H1 (cell line): ENCODE measurements around the gene BIN1. TPM values are rescaled to one million over a fixed set of nuclear protein-coding genes. Genes with fewer than 3 reads are reported as not detected.

Source experiments
- CTCF ChIA-PET: fragments of 300-600 bp; sonication (Branson Sonifier 250); formaldehyde crosslinking; loops from one replicate; lab custom pipeline; 2021; ENCODE audit not compliant: partially characterized antibody; lab: Charles Lee
- POLR2A ChIA-PET: fragments of 300-600 bp; sonication (Branson Sonifier 250); formaldehyde crosslinking; loops from one replicate; lab custom pipeline; 2021; ENCODE audit warnings: inconsistent platforms; ENCODE audit not compliant: partially characterized antibody; lab: Charles Lee
- DNase-seq, 2 experiments: peaks; one replicate each; pipeline versions ENCODE4 v3.0.0 to v3.0.0-alpha.2; 2010 to 2022; ENCODE audit warnings: low spot score in 2 of 2, low read depth in 1 of 2, mixed read lengths in 1 of 2
- FAIRE-seq: peaks from 2 replicates; lab custom pipeline; 2011; peaks lifted over from hg19 to GRCh38; lab: Jason Lieb, UNC
- H2AFZ ChIP-seq: 2 replicates; pipeline ENCODE4 v1.8.1; 2012; ENCODE audit warnings: low read length, inconsistent platforms
- H2AK5ac ChIP-seq: 2 replicates; pipeline ENCODE4 v1.6.1; 2013; ENCODE audit warnings: low read depth, low read length
- H2BK120ac ChIP-seq: replicated peaks from 2 replicates; pipeline ENCODE3; 2013; ENCODE audit warnings: low read depth, low read length, inconsistent platforms
- H2BK12ac ChIP-seq: 2 replicates; pipeline ENCODE4 v1.6.1; 2013; ENCODE audit warnings: low read depth, low read length
- H2BK15ac ChIP-seq: 2 replicates; pipeline ENCODE4 v1.6.1; 2013; ENCODE audit warnings: low read length
- H2BK20ac ChIP-seq: 2 replicates; pipeline ENCODE4 v1.6.1; 2013; ENCODE audit warnings: low read length
- H2BK5ac ChIP-seq: 2 replicates; pipeline ENCODE4 v1.6.1; 2013; ENCODE audit warnings: low read depth, low read length
- H3K14ac ChIP-seq: 2 replicates; pipeline ENCODE4 v1.6.1; 2013; ENCODE audit warnings: inconsistent platforms; ENCODE audit not compliant: insufficient read length
- H3K18ac ChIP-seq: 2 replicates; pipeline ENCODE4 v1.6.1; 2013; ENCODE audit warnings: low read length; ENCODE audit errors: extremely low read depth
- H3K23ac ChIP-seq: 2 replicates; pipeline ENCODE4 v1.6.1; 2013; ENCODE audit warnings: inconsistent platforms; ENCODE audit not compliant: insufficient read length
- H3K23me2 ChIP-seq: 2 replicates; pipeline ENCODE4 v1.6.1; 2013; ENCODE audit warnings: low read depth, low read length
- H3K27ac ChIP-seq: 2 replicates; pipeline ENCODE4 v1.6.1; 2011; ENCODE audit warnings: low read depth, low read length, inconsistent platforms
- H3K27me3 ChIP-seq, 4 experiments: replicated peaks in 1 of 4; 1 replicate in 1 of 4; 2 replicates in 3 of 4; pipeline versions ENCODE4 v1.6.1 to v1.8.1; 2011 to 2013; ENCODE audit warnings: low read length in 3 of 4, mild to moderate bottlenecking in 3 of 4, inconsistent platforms in 2 of 4, mixed read lengths in 2 of 4, moderate library complexity in 1 of 4; ENCODE audit not compliant: control insufficient read depth in 3 of 4, insufficient read depth in 3 of 4; ENCODE audit errors: extremely low read depth in 1 of 4
- H3K36me3 ChIP-seq, 4 experiments: 2 replicates each; pipeline versions ENCODE4 v1.6.1 to v1.8.1; 2011 to 2013; ENCODE audit warnings: mild to moderate bottlenecking in 4 of 4, low read length in 3 of 4, moderate library complexity in 2 of 4, control low read depth in 1 of 4, inconsistent platforms in 1 of 4; ENCODE audit not compliant: insufficient read depth in 4 of 4, control insufficient read depth in 2 of 4
- H3K4ac ChIP-seq: replicated peaks from 2 replicates; pipeline ENCODE3; 2013; ENCODE audit warnings: low read length, low read depth, mixed read lengths, inconsistent platforms; ENCODE audit not compliant: insufficient read length
- H3K4me1 ChIP-seq, 4 experiments: replicated peaks in 1 of 4; 1 replicate in 1 of 4; 2 replicates in 3 of 4; pipeline versions ENCODE4 v1.6.1 to v1.8.1; 2011 to 2013; ENCODE audit warnings: low read length in 3 of 4, inconsistent platforms in 2 of 4, mixed read lengths in 1 of 4; ENCODE audit not compliant: insufficient read depth in 4 of 4, control insufficient read depth in 3 of 4
- H3K4me2 ChIP-seq, 2 experiments: 2 replicates each; pipeline versions ENCODE4 v1.6.1 to v1.8.1; 2011 to 2013; ENCODE audit warnings: low read depth in 2 of 2, low read length in 2 of 2, control low read depth in 1 of 2, inconsistent platforms in 1 of 2, mild to moderate bottlenecking in 1 of 2; ENCODE audit not compliant: insufficient read depth in 1 of 2
- H3K4me3 ChIP-seq, 4 experiments: fragments of 200-600, 300-600 bp in 1 of 4; sonication (generic), shearing (Covaris generic), sonication (Bioruptor Twin) in 1 of 4; 2 replicates each; pipeline versions ENCODE4 v1.5.1 to v1.8.1; 2011 to 2016; ENCODE audit warnings: low read length in 4 of 4, low read depth in 3 of 4, control low read depth in 2 of 4, inconsistent platforms in 2 of 4, mild to moderate bottlenecking in 2 of 4, mixed read lengths in 1 of 4, moderate library complexity in 1 of 4; ENCODE audit not compliant: insufficient read depth in 2 of 4; ENCODE audit errors: extremely low read depth in 1 of 4
- H3K56ac ChIP-seq: replicated peaks from 2 replicates; pipeline ENCODE3; 2013; ENCODE audit warnings: low read depth, mild to moderate bottlenecking, mixed read lengths, low read length, inconsistent platforms; ENCODE audit not compliant: insufficient read length
- H3K79me1 ChIP-seq: 2 replicates; pipeline ENCODE4 v1.6.1; 2013; ENCODE audit warnings: low read depth, low read length, control low read depth
- H3K79me2 ChIP-seq, 2 experiments: 2 replicates each; pipeline versions ENCODE4 v1.6.1 to v1.8.1; 2012 to 2013; ENCODE audit warnings: low read length in 2 of 2, mild to moderate bottlenecking in 2 of 2, inconsistent platforms in 1 of 2; ENCODE audit not compliant: insufficient read depth in 2 of 2, control insufficient read depth in 1 of 2
- H3K9ac ChIP-seq, 4 experiments: replicated peaks in 1 of 4; 1 replicate in 1 of 4; 2 replicates in 3 of 4; pipeline versions ENCODE4 v1.6.1 to v1.8.1; 2011 to 2013; ENCODE audit warnings: low read depth in 3 of 4, low read length in 3 of 4, control low read depth in 2 of 4, mild to moderate bottlenecking in 2 of 4, moderate library complexity in 2 of 4, inconsistent platforms in 1 of 4; ENCODE audit errors: extremely low read depth in 1 of 4
- H3K9me3 ChIP-seq, 2 experiments: 2 replicates each; pipeline versions ENCODE4 v1.6.1 to v1.8.1; 2012 to 2013; ENCODE audit warnings: mild to moderate bottlenecking in 2 of 2, moderate library complexity in 2 of 2, control low read depth in 1 of 2, inconsistent platforms in 1 of 2, low read depth in 1 of 2, low read length in 1 of 2, mixed read lengths in 1 of 2; ENCODE audit not compliant: insufficient read depth in 2 of 2
- H4K20me1 ChIP-seq, 2 experiments: replicated peaks in 1 of 2; 2 replicates each; pipeline versions ENCODE3 to v1.8.1; 2011 to 2013; ENCODE audit warnings: inconsistent platforms in 2 of 2, low read length in 2 of 2, mild to moderate bottlenecking in 1 of 2; ENCODE audit not compliant: insufficient read depth in 2 of 2, control insufficient read depth in 1 of 2
- H4K5ac ChIP-seq: 2 replicates; pipeline ENCODE4 v1.6.1; 2013; ENCODE audit warnings: low read length, low read depth, mixed read lengths, inconsistent platforms; ENCODE audit not compliant: insufficient read length
- H4K8ac ChIP-seq: 2 replicates; pipeline ENCODE4 v1.8.0; 2013; ENCODE audit warnings: mild to moderate bottlenecking, moderate library complexity, low read length, inconsistent platforms; ENCODE audit not compliant: insufficient read depth; ENCODE audit errors: extremely low read depth
- H4K91ac ChIP-seq: replicated peaks from 2 replicates; pipeline ENCODE3; 2013; ENCODE audit warnings: low read length, mixed read lengths, inconsistent platforms; ENCODE audit not compliant: insufficient read length
- BRCA1 ChIP-seq: IDR thresholded peaks from 2 replicates; pipeline ENCODE4 v1.6.1; 2012; ENCODE audit warnings: low read depth, low read length, improper control_type of control experiment
- CHD2 ChIP-seq: IDR thresholded peaks from 2 replicates; pipeline ENCODE4 v1.6.1; 2012; ENCODE audit warnings: low read length, improper control_type of control experiment
- EGR1 ChIP-seq: IDR thresholded peaks from 2 replicates; pipeline ENCODE4 v1.6.1; 2011; ENCODE audit warnings: low read depth, low read length, borderline replicate concordance
- EP300 ChIP-seq, 2 experiments: IDR thresholded peaks; 1 replicate in 1 of 2; 2 replicates in 1 of 2; pipeline ENCODE4 v1.6.1; 2011 to 2012; ENCODE audit warnings: low read depth in 2 of 2, low read length in 2 of 2, mild to moderate bottlenecking in 2 of 2, borderline replicate concordance in 1 of 2, inconsistent platforms in 1 of 2, moderate library complexity in 1 of 2
- HDAC6 ChIP-seq: IDR thresholded peaks from one replicate; pipeline ENCODE4 v1.7.1; 2012; ENCODE audit warnings: low read depth, mild to moderate bottlenecking, inconsistent platforms, low read length, moderate library complexity
- SIRT6 ChIP-seq: IDR thresholded peaks from one replicate; pipeline ENCODE4 v1.7.1; 2012; ENCODE audit warnings: low read length, inconsistent platforms
- SIX5 ChIP-seq: IDR thresholded peaks from 2 replicates; pipeline ENCODE4 v1.6.1; 2011; ENCODE audit warnings: mild to moderate bottlenecking, low read depth, low read length
- TAF7 ChIP-seq: optimal IDR thresholded peaks from 2 replicates; pipeline ENCODE3; 2011; ENCODE audit warnings: low read depth, mild to moderate bottlenecking, inconsistent platforms, low read length, moderate library complexity, borderline replicate concordance
- USF2 ChIP-seq: IDR thresholded peaks from 2 replicates; pipeline ENCODE4 v1.6.1; 2011; ENCODE audit warnings: low read length, improper control_type of control experiment
- YY1 ChIP-seq: IDR thresholded peaks from 2 replicates; pipeline ENCODE4 v1.6.1; 2011; ENCODE audit warnings: low read depth, mild to moderate bottlenecking, low read length
- WGBS, 2 experiments: shearing (Covaris generic) in 1 of 2; methylation state at CpG; one replicate each; pipeline versions ENCODE4 v1.1.6 to v1.1.7; 2013 to 2015; ENCODE audit warnings: low lambda C conversion rate in 2 of 2, mixed read lengths in 2 of 2, inconsistent platforms in 1 of 2, low coverage in 1 of 2, missing lambda C conversion rate in 1 of 2; ENCODE audit not compliant: insufficient replicate concordance in 2 of 2, insufficient coverage in 1 of 2, insufficient read length in 1 of 2; ENCODE audit errors: extremely low coverage in 1 of 2, missing lambda C conversion rate in 1 of 2; 5-methylcytosine and 5-hydroxymethylcytosine counted together
- polyA plus RNA-seq, 7 experiments: library from polyadenylated mRNA; depleted of rRNA in 3 of 7; stranded (reverse) in 5 of 7; unstranded in 2 of 7; fragments of >200 nt in 5 of 7; fragments of 200-250 nt in 2 of 7; gene quantifications; 1 replicate in 5 of 7; 2 replicates in 1 of 7; 4 replicates in 1 of 7; pipeline versions ENCODE4 v1.2.1 to v1.2.3, GENCODE V29; 2011 to 2013; ENCODE audit warnings: missing spikeins in 2 of 7, mixed read lengths in 2 of 7
- total RNA-seq: library from RNA; stranded (reverse); fragmentation: NEBNext Ultra II Directional; extraction: Animal tissue kit (Norgen Biotek cat#: 25700); gene quantifications from 2 replicates; pipeline ENCODE4 v1.2.1, GENCODE V29; 2021

Gene BIN1
- total and polyA plus RNA-seq, 2 of the 8 experiments (the other 6 are each of a cell fraction or from before 2014, with no cell fraction given), result 23.6 to 35.6 TPM

DNA sequence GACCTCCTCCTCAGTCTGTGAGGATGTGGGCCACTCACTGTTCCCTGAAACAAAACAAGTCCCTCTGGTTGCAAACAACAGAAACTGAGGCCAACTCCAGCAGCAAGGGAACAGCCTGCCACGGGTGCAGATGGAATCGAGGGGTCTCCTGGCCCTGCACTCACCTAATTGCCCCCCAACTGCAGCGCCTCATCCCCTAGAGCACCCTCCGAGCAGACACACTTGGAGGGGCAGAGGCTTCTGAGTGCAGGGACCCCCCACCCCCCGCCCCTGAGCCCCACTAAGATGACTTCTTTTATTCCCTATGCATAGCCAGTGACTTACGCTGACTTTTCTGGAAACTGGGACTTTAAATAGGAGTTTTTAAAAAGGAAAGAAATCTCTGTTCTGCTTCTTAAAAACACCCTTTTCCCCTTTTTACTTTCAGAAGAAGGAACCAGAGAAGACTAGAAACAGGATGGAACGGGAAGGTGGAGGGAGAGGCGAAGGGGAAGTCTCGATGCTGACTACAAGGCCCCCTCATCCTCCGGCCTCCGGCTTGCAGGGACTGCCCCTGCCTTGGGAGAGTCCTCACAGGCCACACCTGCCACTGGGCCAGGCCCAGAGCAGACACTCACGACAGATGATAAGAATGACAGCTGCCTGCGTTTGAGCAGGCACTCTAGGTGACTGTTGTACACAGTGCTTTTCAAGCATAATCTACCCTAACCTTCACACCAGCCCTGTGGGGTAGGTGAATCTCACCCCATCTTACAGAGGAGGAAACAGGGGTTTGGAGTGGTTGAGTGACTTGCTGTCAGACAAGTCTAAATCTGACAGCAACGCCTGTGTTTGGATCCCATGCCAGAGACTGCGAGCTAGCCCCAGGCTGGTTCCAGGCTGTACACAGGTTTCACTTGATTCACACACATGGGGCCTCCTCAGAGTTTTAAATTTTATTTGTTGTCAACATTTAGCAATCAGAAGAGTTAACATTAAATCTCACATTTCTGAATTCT, 28.2 kb upstream of the BIN1 start:
- ChIA-PET CTCF (interaction anchor here (0.6 to 1.3 kb wide), 4 partner anchors 11 to 191 kb away, joined by 3 read pairs; no protein-coding TSS in a partner anchor), POLR2A (no interaction called here)
- Histone ChIP-seq H3K36me3 (no peaks in the 10 kb centered on the region), H2BK20ac (no peak overlapping the region), H3K4me3 (no peak overlapping the region), H3K56ac (no peak overlapping the region), H3K27ac (no peak overlapping the region), H3K4me1 (no peaks in the 10 kb centered on the region), H3K27me3 (no peaks in the 10 kb centered on the region), H3K9me3 (0 out of 4 replicates have a peak, but pooled peaks cover 0 to 6% of the 10 kb centered on the region in 2 experiments), H4K5ac (no peak overlapping the region), H3K18ac (no peak overlapping the region), H4K91ac (no peak overlapping the region), H2BK12ac (no peak overlapping the region), H3K4me2 (no peak overlapping the region), H3K14ac (no peak overlapping the region), H4K8ac (peak overlapping the region; percentile 57; the same call in 1 of the 2 replicates), H2BK5ac (no peak overlapping the region; the same call in 1 of the 2 replicates), H3K4ac (no peak overlapping the region), H2AK5ac (no peak overlapping the region), H3K23me2 (no peaks in the 10 kb centered on the region), H2BK15ac (no peak overlapping the region), H2BK120ac (no peak overlapping the region), H3K23ac (no peak overlapping the region), H3K9ac (no peak overlapping the region), H3K79me2 (no peaks in the 10 kb centered on the region), H2AFZ (0 out of 2 replicates have a peak overlapping the region, but pooled peaks have one; percentile 39), H4K20me1 (no peaks in the 10 kb centered on the region), H3K79me1 (no peaks in the 10 kb centered on the region)
- DNase-seq, result peak in 1 of 2 experiments; percentile 43
- FAIRE-seq, result no peak
- 88% methylated on average over 14 of the region's 15 CpGs; no CpG with 5 or more reads in 1 of the 2 experiments for WGBS, 2 experiments
- TF ChIP-seq TAF7 (no peak), HDAC6 (no peak), SIX5 (no peak), USF2 (no peak), YY1 (no peak), EP300 (IDR thresholded peaks at IDR 0.05; ENCODE audit: borderline replicate concordance in 1 of 2, low read depth in 2 of 2, low read length in 2 of 2) (no peak), BRCA1 (no peak), SIRT6 (no peak), CHD2 (no peak), EGR1 (no peak)
